Measurements from ENCODE around the gene ADM.

- TF ChIP-seq CTCF (IDR thresholded peaks at IDR 0.05; ENCODE audit: extremely low read depth in 1 of 2, insufficient read depth in 1 of 2, low read depth in 1 of 2, low read length in 2 of 2) (no peak), POLR2A (IDR thresholded peaks at IDR 0.05; ENCODE audit: low read depth, low read length) (no peak), MAX (IDR thresholded peaks at IDR 0.05; ENCODE audit: insufficient read depth, insufficient read length) (no peak), JUN (IDR thresholded peaks at IDR 0.05; ENCODE audit: borderline replicate concordance, insufficient read depth, insufficient read length, low read depth) (no peak), POLR2AphosphoS5 (IDR thresholded peaks at IDR 0.05; ENCODE audit: insufficient read depth, low read depth, low read length) (peak; percentile 30), EZH2 (IDR thresholded peaks at IDR 0.05; ENCODE audit: borderline replicate concordance, low read depth, low read length, severe bottlenecking) (no peak), MYC (IDR thresholded peaks at IDR 0.05; ENCODE audit: low read depth, low read length) (no peak)
Observed at GRCh38 chr11:10327254-10327653, 22.4 kb downstream of the ADM start.

Measured in endothelial cell of umbilical vein (primary cell).